Heart right ventricle (tissue), 16 donors: ENCODE data around the gene DMGDH. TPM values are rescaled to one million over a fixed set of nuclear protein-coding genes. Genes with fewer than 3 reads are reported as not detected.
A peak's percentile ranks its signal among the peaks of the same experiment; 100 is the strongest.
"Not testable (repeated sequence)": the region's sequence is repeated elsewhere in the genome, so short reads cannot be mapped to it uniquely, and the experiment has no call there.

Experiments
- ATAC-seq, 8 donors: fragments of 200-7000 bp; cut with Tn5 transposase; one replicate each; pipeline ENCODE4 v1.9.1; 2020; ENCODE audit warnings: mild to moderate bottlenecking in 8 of 8, moderate library complexity in 8 of 8, moderate number of reproducible peaks in 1 of 8
- DNase-seq, 2 donors: peaks; one replicate each; pipeline ENCODE4 v3.0.0-alpha.2; 2020
- H3K27ac ChIP-seq, 10 donors: fragments of 200-600 bp; sonication (generic) in 2 of 10; one replicate each; pipeline versions ENCODE4 v1.5.0 to v1.8.0; 2020 to 2022; ENCODE audit warnings: mild to moderate bottlenecking in 3 of 10
- H3K27me3 ChIP-seq, 7 donors: fragments of 200-600 bp; one replicate each; pipeline ENCODE4 v1.8.0; 2021 to 2022; ENCODE audit warnings: mild to moderate bottlenecking in 2 of 7
- H3K36me3 ChIP-seq, 9 donors: fragments of 200-600 bp; sonication (generic) in 1 of 9; one replicate each; pipeline versions ENCODE4 v1.5.0 to v1.8.0; 2020 to 2022; ENCODE audit warnings: mild to moderate bottlenecking in 2 of 9
- H3K4me1 ChIP-seq, 9 donors: fragments of 200-600 bp; sonication (generic) in 1 of 9; one replicate each; pipeline versions ENCODE4 v1.5.0 to v1.8.0; 2020 to 2022; ENCODE audit warnings: mild to moderate bottlenecking in 4 of 9
- H3K4me3 ChIP-seq, 10 donors: fragments of 200-600 bp; sonication (generic) in 2 of 10; one replicate each; pipeline versions ENCODE4 v1.5.0 to v1.8.0; 2020 to 2022; ENCODE audit warnings: mild to moderate bottlenecking in 7 of 10, moderate library complexity in 2 of 10
- H3K9me3 ChIP-seq, 11 donors: fragments of 200-600 bp in 10 of 11; sonication (generic) in 2 of 11; one replicate each; pipeline versions ENCODE4 v1.5.0 to v1.8.0; 2013 to 2022; ENCODE audit warnings: mild to moderate bottlenecking in 2 of 11, control low read depth in 1 of 11, moderate library complexity in 1 of 11
- CTCF ChIP-seq, 9 donors: fragments of 200-600 bp; sonication (generic) in 2 of 9; IDR thresholded peaks; one replicate each; pipeline versions ENCODE4 v1.5.0 to v1.8.0; 2021 to 2022; ENCODE audit warnings: antibody characterized with exemption in 9 of 9, mild to moderate bottlenecking in 5 of 9, moderate library complexity in 1 of 9
- WGBS, 2 donors: extraction: QIAGEN DNeasy Blood & Tissue Kit; methylation state at CpG; one replicate each; pipeline ENCODE4 v1.1.7; 2013; ENCODE audit warnings: inconsistent platforms in 1 of 2; 5-methylcytosine and 5-hydroxymethylcytosine counted together
- intact Hi-C, 10 donors: fragments of 100-400 bp; cut with DNase I; formaldehyde crosslinking; loops; one replicate each; pipeline versions ENCODE4 v1.11.1 to v1.14.2; 2022
- polyA plus RNA-seq, 2 donors: library from polyadenylated mRNA; stranded (reverse); fragments of 200-250 nt; gene quantifications; one replicate each; pipeline ENCODE4 v1.2.3, GENCODE V29; 2013
- total RNA-seq, 10 donors: library from RNA; stranded (reverse); fragmentation: NEBNext Ultra II Directional in 3 of 10; extraction: Animal tissue kit (Norgen Biotek cat#: 25700) in 3 of 10; gene quantifications; one replicate each; pipeline versions ENCODE4 v1.2.1 to v1.2.4, GENCODE V29; 2021 to 2023
- donor health status: Arrhythmogenic right ventricular cardiomyopathy.
- donor health status: ischemic (EF 13 %, LVEDD 7.1; RV severe dilation, severe dysfunction).
- donor health status: healthy with polysubstance abuse.
- donor health status: DM: no; HTN: yes; CAD: no.
- donor health status: DM: no; HTN: no; CAD: no.
- donor health status: ischemic (EF 25% LVEDD 6.9; RV normal size, moderate dysfunction).
- donor health status: ischemic (EF 25% LVEDD 5.7; RV mildly dilated, moderate dysfunction).
- donor health status: healthy.
- donor health status: DM: yes; HTN: yes; CAD: no.
- donor health status: Ischemic cardiomyopathy.
- donor health status: ischemic (EF 35%, LVEDD 5.7; RV mildly dilated, moderate dysfunction).
- donor health status: nonischemic (EF 11% LVEDD 7.7; RV severe dilation, severe dysfunction).
- donor health status: DM: yes; HTN: yes; CAD: no.
- donor health status: PGD.
- donor health status: ischemic (EF 29% LVEDD 5.4; RV normal size, mild dysfunction).
- donor health status: nonischemic (EF 23%, LVEDD 6.1; RV moderate dilation, normal function).

DMGDH gene
- total and polyA plus RNA-seq, 12 donors = 0.17 to 3.4 (median 1.9) TPM

- Histone ChIP-seq H3K9me3 (no peaks in the 10 kb centered on the region), H3K36me3 (no peaks in the 10 kb centered on the region), H3K27me3 (no peaks in the 10 kb centered on the region), H3K4me3 (peak overlapping the region; percentile 23 to 92 (median 83)), H3K27ac (peak overlapping the region; percentile 92 to 99 (median 97)), H3K4me1 (peaks cover 0 to 35% (median 14%) of the 10 kb centered on the region in 9 donors)
- TF ChIP-seq CTCF (IDR thresholded peaks at IDR 0.05) = no peak
- no peak for DNase-seq
- intact Hi-C loops = loop anchor here in 1 of 10 donors (5.0 kb wide), 1 partner anchor 77 kb away; no protein-coding TSS in a partner anchor
- ATAC-seq = peak in 2 of 8 donors; percentile 5 to 15
- WGBS, 2 donors = 23 to 26% methylated on average over 17 of the region's 17 CpGs
These were observed 85.7 kb downstream of the DMGDH start for GRCh38 chr5:78983601-78984438.

- not testable (repeated sequence) for DNase-seq
These were observed 86.3 kb downstream of the DMGDH start for GRCh38 chr5:78983194-78983593.

GRCh38 chr5:78979909-78980308 is 89.6 kb downstream of the DMGDH start:
- intact Hi-C loops = loop anchor here in 1 of 10 donors (5.0 kb wide), 1 partner anchor 73 kb away; no protein-coding TSS in a partner anchor
- no peaks in the 10 kb centered on the region for H3K36me3 ChIP-seq
- H3K9me3 ChIP-seq = no peaks in the 10 kb centered on the region
- TF ChIP-seq CTCF (IDR thresholded peaks at IDR 0.05) = no peak
- no peak for DNase-seq
- H3K4me1 ChIP-seq = peaks cover 0 to 21% (median 7%) of the 10 kb centered on the region in 9 donors
- H3K4me3 ChIP-seq = no peak overlapping the region
- ATAC-seq = no peak
- no peak overlapping the region for H3K27ac ChIP-seq
- no peaks in the 10 kb centered on the region for H3K27me3 ChIP-seq

More at GRCh38 chr5:78983194-78983593, 86.3 kb downstream of the DMGDH start:
- WGBS, 2 donors = 91 to 95% methylated on average over 9 of the region's 9 CpGs
- not testable (repeated sequence) for H3K36me3 ChIP-seq, H3K9me3 ChIP-seq, ATAC-seq, H3K4me3 ChIP-seq, H3K27me3 ChIP-seq
- intact Hi-C loops = loop anchor here in 1 of 10 donors (5.0 kb wide), 1 partner anchor 76 kb away; no protein-coding TSS in a partner anchor
- Histone ChIP-seq H3K4me1 (peaks cover 0 to 35% (median 14%) of the 10 kb centered on the region in 9 donors), H3K27ac (peak overlapping the region in 1 of 10 donors; percentile 98)

- 77 to 89% methylated on average over 7 of the region's 7 CpGs for WGBS, 2 donors
These were observed 90.2 kb downstream of the DMGDH start for GRCh38 chr5:78979117-78979742.

More at GRCh38 chr5:78979117-78979742, 90.2 kb downstream of the DMGDH start:
- no peak overlapping the region for H3K4me3 ChIP-seq
- no peaks in the 10 kb centered on the region for H3K36me3 ChIP-seq
- peaks cover 0 to 22% (median 12%) of the 10 kb centered on the region in 9 donors for H3K4me1 ChIP-seq
- no peak for DNase-seq
- H3K9me3 ChIP-seq = no peaks in the 10 kb centered on the region
- TF ChIP-seq CTCF (IDR thresholded peaks at IDR 0.05) = no peak
- intact Hi-C loops = no loop called here
- H3K27ac ChIP-seq = no peak overlapping the region
- no peak for ATAC-seq
- no peaks in the 10 kb centered on the region for H3K27me3 ChIP-seq
